Anterior cingulate cortex (tissue), 58 donors: ENCODE results near the gene CMIP.
"Not testable (repeated sequence)": the region's sequence is repeated elsewhere in the genome, so short reads cannot be mapped to it uniquely, and the experiment has no call there.

Source experiments
- DNase-seq, 58 donors: peaks; one replicate each; lab custom pipeline; 2025; lab: John Stamatoyannopoulos, UW

CMIP gene

DNA sequence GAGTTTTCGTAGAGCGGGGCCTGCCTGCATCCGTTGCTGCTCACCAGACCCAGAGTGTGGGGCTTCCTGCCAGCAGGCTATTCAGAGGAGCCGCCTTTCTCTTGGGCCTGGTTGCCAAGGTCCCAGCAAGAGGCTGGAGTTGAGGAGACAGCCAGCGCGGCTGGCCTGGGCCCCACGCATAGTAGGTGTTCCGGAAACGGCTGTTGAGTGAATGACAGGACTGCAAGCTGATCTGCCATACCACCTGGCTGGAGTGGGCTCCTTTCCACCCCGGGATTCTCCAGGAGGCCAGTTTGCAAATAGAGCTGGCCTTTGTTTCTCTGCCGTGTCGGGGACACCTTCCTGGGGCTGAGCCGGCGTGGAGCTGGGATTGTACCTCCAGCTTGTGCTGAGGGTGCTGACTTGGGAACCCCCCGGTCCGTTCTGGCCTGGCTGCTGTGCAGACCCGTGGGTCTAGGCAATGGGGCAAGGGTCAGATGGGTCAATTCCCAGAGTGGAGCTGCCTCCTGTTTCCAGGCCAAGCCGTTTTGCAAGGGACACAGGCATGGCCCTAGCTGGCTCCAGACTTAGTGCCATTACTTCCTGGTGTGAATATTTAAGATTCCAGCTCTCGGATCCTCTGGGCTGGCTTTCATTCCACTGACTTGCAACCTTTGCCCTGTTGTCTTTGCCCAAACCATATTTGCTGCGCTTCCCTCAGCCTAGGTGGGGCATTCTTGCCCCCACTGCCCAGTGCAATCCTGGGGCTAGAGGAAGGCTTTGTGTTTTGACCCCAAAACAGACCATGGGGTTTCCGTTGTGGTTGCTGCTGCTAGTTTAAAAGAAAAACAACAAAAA, 68.8 kb downstream of the CMIP start:
- peak in 41 of 58 donors; percentile 8 to 74 (median 42) for DNase-seq

DNA sequence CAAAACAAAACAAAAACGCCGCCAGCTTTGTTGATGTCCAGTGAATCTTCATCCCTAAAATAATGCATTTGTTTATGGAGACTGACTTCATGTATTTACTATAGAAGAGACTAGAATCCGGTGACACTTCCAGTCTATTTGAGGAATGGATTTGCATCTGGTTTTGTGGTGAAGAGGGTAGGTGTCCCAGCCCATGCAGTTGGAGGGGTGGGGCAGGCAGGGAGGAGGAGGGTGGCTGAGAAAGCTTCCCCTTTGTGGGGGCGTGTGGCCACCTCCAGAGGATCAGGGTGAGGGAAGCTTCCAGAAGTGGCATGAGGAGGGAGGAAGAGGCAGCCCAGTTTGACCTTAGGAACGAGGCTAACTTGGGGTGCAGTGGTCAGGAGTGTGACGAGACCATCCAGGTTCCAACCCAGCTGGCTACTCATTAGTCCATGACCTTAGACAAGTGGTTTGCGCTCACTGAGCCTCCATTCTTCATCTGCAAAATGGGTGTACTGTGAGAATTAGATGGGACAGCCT, 69.5 kb downstream of the CMIP start:
- no peak for DNase-seq

DNA sequence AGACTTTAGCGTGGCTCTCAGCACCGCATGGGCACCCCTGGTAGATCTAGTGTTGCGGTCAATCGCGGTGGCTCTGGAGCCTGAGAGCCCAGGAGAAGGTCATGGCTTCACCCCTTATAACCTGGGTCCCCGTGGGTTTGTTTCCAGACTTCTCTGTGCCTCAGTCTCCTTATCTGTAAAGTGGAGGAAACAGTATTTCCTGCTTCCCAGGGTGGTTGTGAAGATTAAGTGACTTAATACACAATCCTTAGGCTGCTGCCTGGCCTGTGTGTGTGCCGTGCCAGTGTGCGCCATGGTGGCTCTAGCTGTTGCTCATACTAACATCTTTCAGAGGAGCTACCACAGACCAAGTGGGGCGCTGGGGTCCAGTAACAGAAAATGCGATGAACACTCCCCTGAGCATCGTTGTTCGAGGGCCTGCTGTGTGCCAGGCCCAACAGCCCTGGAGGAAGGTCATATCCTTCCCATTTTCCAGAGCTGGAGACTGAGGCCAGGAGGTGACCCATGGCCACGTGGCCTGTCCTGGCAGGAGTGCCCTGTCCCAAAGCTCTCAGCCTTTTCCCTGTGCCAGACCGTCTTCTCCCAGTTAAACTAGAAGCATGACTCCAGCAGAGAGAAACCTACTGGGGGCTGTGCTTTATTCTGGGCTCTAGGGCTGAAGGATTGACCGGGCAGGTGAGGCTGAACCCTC, 70.1 kb downstream of the CMIP start:
- no peak for DNase-seq

DNA sequence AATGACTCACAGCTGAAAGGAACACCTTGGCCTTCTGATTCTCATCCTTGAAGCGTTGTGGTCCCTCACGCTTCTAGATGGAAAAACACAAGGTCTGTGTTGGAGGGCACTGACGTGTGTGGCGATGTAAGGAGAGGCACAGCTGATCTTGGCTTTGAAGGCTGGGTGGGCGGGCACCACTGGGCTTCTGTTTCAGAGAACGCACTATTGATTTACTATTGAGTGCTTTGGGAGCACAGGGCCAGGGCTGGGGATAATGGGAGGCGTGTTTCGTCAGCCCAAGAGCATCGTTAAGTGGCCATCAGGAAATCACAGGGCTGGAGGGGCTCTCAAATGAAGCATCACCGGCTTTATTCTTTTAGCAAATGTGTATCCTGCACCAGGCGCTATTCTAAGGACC, 70.7 kb downstream of the CMIP start:
- DNase-seq = peak in 1 of 58 donors; percentile 43

DNA sequence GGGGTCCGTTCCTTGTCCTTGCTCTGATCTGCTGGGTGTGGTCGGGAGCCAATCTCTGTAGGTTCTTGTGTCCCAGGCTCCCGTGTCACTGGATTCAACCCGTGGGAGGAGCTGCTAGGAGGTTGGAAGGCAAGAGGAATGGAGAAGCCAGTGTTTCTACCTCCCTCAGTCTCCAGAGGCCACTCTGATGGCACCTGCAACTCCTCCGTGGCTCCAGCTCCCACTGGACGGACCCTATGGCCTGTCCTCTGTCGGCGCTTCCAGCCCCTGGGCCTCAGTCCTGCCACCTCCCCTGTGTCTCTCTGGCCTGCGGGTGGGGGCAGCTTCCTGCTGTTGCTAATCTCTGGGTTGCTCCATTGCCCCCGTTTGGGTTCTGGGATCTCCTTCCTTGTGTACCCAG, 71.1 kb downstream of the CMIP start:
- DNase-seq = no peak

DNA sequence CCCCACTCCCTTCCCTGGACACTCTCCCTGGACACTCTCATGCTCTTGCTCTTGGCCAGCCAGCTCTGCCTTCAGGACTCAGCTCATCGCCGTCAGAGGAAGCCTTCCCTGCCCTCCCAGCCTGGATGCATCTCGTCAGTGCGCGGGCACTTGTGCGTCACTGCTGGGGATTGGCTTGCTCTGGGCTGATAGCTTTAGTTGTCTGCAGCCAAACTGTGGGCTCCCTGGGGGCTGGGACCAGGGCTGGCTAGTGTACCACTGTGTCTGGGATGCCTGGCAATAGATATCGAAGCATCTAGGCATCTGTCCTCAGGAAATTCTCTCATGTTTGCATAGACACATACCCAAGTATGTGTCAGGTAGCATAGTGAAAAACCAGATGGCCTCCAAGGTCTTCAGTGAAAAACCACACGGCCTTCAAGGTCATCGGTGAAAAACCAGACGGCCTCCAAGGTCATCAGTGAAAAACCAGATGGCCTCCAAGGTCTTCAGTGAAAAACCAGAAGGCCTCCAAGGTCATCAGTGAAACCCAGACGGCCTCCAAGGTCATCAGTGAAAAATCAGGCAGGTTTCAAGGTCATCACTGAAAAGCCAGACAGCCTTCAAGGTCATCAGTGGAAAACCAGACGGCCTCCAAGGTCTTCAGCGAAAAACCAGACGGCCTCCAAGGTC, 72.0 kb downstream of the CMIP start:
- no peak for DNase-seq

DNA sequence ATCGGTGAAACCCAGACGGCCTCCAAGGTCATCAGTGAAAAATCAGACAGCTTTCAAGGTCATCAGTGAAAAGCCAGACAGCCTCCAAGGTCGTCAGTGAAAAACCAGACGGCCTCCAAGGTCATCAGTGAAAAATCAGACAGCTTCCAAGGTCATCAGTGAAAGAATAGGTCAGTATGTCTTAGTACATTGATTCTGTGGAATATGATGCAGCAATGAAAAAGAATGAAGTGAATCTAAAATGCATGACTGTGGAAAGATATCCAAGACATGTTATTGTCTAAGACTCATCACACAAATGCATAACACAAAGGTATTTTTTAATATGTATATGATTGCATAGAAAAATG, 72.5 kb downstream of the CMIP start:
- no peak for DNase-seq

DNA sequence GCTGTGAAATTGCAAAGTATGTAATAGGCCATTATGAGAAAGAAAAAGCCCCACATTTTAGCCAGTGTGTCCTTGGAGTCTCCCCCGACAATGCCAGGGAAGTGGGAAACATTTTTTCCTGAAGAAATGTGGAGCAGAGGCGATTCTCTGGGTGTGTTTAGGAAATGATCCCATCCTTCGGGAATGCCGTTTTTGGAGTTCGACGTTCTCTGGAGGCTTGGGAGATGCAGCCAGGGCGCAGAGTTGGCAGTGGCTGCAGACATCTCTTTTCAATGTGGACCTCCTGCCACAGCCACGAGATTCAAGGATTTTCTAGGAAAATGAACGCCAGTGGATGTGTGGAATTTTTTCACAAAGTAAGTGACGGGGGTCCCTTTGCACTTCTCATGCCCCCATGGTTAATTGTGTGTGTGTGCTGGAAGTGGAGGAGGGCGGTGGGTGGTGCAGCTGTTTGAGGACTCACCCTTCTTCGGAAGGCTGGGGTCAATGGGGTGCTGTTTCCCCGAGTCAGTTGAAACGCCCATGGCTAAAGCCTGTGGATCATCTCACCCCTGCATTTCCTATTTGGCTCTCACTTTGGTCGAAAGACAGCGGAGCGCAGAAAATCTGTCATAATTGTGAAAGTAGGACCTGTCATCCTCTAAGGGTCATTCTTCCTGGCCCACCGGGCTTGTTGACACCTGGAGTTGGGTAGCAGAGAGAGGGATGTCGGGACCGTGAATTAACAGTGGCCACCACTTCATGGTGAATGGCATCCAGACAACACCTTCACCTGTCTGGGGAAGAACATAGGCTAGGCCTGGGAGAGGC, 73.2 kb downstream of the CMIP start:
- DNase-seq = no peak

DNA sequence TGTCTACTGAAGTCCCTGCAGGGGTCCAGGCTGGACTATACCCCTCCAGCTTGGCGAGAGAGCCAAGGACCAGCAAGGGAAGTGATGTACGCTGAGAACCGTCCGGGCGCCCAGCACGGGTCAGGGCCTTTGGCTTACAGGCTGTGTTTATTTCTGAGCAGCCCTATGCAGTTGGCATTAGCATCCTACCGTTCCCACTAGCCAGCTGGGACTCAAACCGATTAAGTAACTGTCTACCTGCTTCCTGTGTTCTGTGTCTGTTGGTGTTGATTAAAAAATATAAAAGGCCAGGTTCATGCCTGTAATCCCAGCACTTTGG, 73.8 kb downstream of the CMIP start:
- no peak for DNase-seq

DNA sequence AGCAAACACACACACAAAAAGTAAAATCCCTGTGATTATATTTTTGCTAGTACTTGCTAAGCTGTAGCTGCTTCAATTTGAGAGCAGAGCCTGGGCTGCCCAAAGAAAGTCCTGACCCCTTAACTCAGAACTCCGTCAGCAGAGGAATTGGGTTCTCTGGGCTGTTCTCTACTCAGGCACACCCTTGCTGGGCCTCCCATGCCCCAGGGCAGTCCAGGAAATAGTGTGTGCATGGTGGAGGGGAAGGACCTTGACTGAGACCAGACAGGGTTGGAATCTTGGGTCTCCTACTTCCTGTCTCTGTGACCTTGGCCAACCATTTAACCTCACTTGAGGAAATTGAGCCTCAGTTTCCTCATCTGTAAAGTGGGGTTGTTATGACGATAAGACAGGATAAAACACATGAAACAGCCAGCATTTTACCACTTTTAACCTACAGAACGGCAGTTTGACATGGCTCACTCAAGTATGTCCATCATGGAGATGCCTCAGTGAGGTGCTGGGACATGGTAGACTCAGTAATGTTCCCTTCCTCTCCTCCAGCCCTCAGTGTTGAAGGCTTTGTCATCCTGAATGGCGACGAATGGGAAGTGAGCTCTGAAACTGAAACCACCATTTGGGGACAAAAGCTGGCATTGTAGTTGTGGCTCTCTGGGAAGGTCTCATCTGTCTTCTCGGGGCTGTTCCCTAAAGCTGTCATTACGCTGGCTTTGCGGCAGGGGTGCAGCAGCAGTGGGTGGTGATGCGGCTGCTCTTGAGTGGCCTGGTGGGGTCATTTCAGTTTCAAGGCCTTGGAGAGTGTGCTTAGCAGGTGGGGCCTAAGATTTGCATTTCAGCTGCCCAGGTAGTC, 74.9 kb downstream of the CMIP start:
- DNase-seq = peak in 1 of 58 donors; percentile 28

DNA sequence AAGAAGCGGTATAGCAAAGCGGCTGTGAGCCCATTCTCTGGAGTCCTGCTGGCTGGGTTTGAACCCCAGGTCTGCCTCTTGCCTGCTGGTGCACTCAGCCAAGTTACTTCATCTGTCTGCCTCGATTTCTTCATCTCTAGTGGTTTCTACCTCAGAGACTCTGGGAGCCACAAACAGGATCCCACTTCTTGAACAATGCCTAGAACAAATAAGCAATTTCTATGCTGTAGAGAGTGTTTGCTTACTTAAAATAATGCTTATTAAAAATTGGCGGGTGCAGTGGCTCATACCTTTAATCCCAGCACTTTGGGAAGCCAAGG, 75.5 kb downstream of the CMIP start:
- DNase-seq = no peak

DNA sequence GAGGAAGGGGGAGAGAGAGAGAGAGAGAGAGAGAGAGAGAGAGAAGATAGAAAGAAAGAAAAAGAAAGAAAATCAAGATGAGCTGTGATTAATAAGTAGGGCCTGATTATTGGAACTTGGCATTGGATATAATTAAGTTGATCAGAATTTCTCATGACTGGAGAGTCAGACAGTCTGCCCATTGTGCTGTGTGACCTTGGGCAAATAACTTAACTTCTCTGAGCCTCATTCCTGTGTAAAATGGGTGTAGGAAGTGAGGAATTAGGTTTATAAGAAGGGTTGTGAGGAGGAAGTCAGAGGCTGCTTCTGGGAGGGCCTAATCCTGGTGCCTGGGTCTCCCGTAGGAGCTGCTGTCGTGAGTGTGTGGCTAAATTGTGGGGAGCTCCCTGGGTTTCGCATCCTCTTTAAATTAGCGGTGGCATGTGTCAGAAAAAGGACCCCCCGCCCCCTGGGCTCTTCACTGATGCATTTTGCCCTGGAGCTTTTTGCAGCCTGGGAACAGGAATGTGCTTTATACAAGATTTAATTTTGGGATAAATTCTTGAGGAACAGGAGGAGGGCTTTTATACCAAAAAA, 76.0 kb downstream of the CMIP start:
- DNase-seq = no peak

DNA sequence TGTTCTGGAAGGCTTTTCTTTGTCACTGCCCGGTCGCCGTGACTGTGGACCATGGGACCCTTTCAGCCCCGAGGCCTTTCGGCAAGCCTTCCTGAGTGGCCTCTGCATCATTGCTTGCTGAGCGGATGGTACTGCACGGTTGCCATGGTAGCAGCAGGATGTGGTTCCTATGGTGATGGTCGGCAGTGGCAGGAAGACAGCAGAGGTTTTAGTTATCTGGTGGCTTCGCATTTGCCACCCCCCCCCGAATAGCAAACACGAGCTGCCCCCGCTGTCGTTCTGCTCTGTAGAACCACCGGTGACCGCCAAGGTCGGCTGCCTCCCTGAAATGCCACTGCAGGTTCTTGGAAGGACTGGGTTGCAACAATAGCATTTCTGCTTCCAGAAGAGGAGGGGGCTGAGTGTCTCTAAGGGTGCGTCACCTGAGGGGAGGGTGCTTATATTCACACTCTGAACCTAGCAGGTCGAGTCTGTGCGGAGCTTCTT, 76.6 kb downstream of the CMIP start:
- DNase-seq = peak in 47 of 58 donors; percentile 13 to 83 (median 53)

DNA sequence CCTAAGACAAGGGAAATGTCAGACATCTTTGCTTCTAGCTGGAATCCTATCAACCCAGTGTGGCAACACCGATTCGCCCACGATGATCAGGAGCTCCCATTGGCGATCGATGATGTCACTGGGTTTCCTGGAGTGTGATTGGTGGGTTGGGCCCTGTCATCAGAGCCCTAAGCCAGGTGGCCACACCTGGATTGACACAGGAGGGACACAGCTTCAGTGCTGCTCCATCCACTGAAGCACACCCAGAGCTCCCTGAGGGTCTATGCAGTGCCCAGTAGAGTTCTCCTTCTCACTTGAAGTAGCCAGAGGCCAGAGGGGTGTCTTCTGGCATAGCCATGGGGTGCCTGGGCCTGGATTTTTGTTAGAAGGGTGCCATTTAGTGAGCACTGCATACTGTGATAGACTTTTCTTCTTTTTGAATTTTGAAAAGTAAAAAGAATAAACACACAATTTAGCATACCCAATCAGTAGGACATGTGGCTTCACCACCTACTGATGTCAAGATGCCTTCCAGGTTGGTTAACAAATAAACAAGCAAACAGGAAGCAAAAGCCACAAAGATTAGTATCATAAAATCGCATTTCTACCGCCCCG, 77.6 kb downstream of the CMIP start:
- peak in 23 of 58 donors; percentile 12 to 65 (median 29) for DNase-seq

DNA sequence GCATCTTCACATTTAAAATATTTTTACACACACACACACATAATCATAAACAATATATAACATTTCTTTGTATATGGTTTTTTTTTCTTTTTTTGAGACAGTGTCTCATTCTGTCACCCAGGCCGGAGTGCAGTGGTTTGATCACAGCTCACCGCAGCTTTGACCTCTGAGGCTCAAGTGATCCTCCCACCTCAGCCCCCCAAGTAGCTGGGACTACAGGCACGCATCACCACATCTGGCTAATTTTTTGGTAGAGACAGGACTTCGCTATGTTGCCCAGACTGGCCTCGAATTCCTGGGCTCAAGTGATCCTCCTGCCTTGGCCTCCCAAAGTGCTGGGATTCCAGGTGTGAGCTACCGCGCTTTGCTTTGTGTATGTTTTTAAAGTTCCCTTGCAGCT, 78.2 kb downstream of the CMIP start:
- not testable (repeated sequence) for DNase-seq

DNA sequence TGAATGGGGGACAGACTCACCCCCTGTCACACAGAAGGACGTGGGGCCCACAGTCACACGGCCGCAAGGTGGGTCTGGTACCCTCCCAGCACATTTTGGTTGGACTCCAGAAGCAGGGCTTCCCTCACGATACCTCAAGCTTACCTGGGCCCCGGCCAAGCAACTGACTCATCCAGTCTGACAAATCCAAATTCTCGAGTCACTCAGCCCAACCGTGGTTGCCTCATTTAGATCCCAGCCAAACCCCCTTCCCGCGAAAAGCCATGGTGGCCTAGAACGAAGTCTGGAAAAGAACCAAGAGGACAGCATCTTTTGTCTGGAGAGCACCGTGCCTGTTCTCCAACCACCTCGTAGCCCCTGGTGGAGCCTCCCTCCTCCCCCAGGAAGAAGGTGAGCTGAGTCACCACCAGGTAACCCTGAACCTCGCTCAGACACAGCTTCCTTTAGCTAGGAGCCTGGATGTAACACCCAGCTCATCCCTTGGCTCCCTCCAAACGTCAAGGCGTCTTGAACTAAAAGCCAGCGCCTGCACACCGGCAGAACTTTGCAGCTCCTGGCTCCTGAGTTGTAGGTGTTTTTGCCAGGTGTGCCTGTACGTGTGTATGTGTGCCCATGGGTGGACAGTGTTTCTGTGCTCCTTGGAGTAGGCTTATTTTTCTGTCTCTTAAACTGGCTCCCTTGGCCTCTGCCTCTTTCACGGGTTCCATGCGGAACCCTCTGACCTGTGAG, 78.9 kb downstream of the CMIP start:
- peak in 7 of 58 donors; percentile 9 to 34 (median 20) for DNase-seq

DNA sequence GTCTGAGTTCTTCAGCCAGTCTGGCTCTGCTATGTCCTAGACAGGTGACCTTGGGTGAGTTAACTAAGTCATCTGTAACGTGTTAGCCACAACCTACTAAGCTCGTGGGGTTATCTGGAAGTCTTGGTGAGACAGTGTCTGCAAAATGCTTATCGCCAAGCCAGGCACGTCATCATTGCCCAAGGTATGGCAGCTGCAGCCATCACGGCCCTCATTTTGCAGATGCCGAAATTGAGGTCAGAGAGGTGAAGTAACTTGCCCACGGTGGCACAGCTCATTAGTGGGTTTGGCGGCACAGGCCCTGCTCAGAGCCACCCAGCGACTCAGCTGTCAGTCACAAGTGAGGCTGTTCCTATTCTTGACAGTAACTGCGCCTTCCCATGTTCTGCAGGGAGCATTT, 79.8 kb downstream of the CMIP start:
- no peak for DNase-seq

DNA sequence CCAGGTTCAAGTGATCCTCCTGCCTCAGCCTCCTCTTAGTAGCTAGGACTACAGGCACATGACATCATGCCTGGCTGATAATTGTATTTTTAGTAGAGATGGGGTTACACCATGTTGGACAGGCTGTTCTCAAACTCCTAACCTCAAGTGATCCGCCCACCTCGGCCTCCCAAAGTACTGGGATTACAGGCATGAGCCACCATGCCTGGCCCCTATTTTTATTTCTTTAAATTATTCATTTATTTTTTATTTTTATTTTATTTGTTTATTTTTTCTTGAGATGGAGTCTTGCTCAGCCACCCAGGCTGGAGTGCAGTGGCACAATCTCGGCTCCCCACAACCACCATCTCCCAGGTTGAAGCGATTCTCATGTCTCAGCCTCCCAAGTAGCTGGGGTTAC, 80.3 kb downstream of the CMIP start:
- DNase-seq = not testable (repeated sequence)
